Epithelial cell of prostate (primary cell): ENCODE results near the gene GOSR1.
"Not testable (repeated sequence)": the region's sequence is repeated elsewhere in the genome, so short reads cannot be mapped to it uniquely, and the experiment has no call there.

Experiments used
- DNase-seq: peaks from one replicate; pipeline ENCODE4 v3.0.0-alpha.2; 2011; ENCODE audit warnings: low read depth, low spot score
- H3K27ac ChIP-seq: fragments of 450-650 bp; 2 replicates; pipeline ENCODE4 v1.5.1; 2017; ENCODE audit warnings: mild to moderate bottlenecking

GOSR1 gene

GRCh38 chr17:30537667-30538066 is 60.5 kb downstream of the GOSR1 start:
- DNase-seq, H3K27ac ChIP-seq: not testable (repeated sequence)

GRCh38 chr17:30541802-30542201 is 64.6 kb downstream of the GOSR1 start:
- no peak for DNase-seq
- no peak overlapping the region for H3K27ac ChIP-seq

GRCh38 chr17:30543456-30543855 is 66.2 kb downstream of the GOSR1 start:
- no peak overlapping the region for H3K27ac ChIP-seq
- no peak for DNase-seq

GRCh38 chr17:30545024-30545423 is 67.8 kb downstream of the GOSR1 start:
- DNase-seq = no peak
- H3K27ac ChIP-seq = no peak overlapping the region

- DNase-seq = no peak
These were observed 70.8 kb downstream of the GOSR1 start for GRCh38 chr17:30547778-30548573.

GRCh38 chr17:30549181-30549580 is 72.0 kb downstream of the GOSR1 start:
- DNase-seq = not testable (repeated sequence)

More at GRCh38 chr17:30547778-30548573, 70.8 kb downstream of the GOSR1 start:
- H3K27ac ChIP-seq = no peak overlapping the region

GRCh38 chr17:30549864-30550511 is 72.8 kb downstream of the GOSR1 start:
- no peak for DNase-seq

More at GRCh38 chr17:30549181-30549580, 72.0 kb downstream of the GOSR1 start:
- H3K27ac ChIP-seq = not testable (repeated sequence)

GRCh38 chr17:30550512-30551273 is 73.5 kb downstream of the GOSR1 start:
- DNase-seq = no peak
- no peak overlapping the region for H3K27ac ChIP-seq

More at GRCh38 chr17:30549864-30550511, 72.8 kb downstream of the GOSR1 start:
- no peak overlapping the region for H3K27ac ChIP-seq

- H3K27ac ChIP-seq, DNase-seq: not testable (repeated sequence)
These were observed 74.2 kb downstream of the GOSR1 start for GRCh38 chr17:30551274-30551995.

- H3K27ac ChIP-seq = no peak overlapping the region
- no peak for DNase-seq
These were observed 74.8 kb downstream of the GOSR1 start for GRCh38 chr17:30551996-30552339.

GRCh38 chr17:30552994-30553566 is 75.9 kb downstream of the GOSR1 start:
- no peak for DNase-seq
- H3K27ac ChIP-seq = no peak overlapping the region

GRCh38 chr17:30553823-30554440 is 76.7 kb downstream of the GOSR1 start:
- DNase-seq, H3K27ac ChIP-seq: not testable (repeated sequence)

- no peak overlapping the region for H3K27ac ChIP-seq
- DNase-seq = no peak
These were observed 77.9 kb downstream of the GOSR1 start for GRCh38 chr17:30554839-30555751.

- no peak for DNase-seq
- no peak overlapping the region for H3K27ac ChIP-seq
These were observed 78.7 kb downstream of the GOSR1 start for GRCh38 chr17:30555942-30556341.

- no peak for DNase-seq
- H3K27ac ChIP-seq = no peak overlapping the region
These were observed 79.4 kb downstream of the GOSR1 start for GRCh38 chr17:30556374-30557332.

- H3K27ac ChIP-seq = no peak overlapping the region
- no peak for DNase-seq
These were observed 80.9 kb downstream of the GOSR1 start for GRCh38 chr17:30557916-30558685.
